MM.1S (cell line): ENCODE measurements around the gene NRIP2.
A peak's percentile ranks its signal among the peaks of the same experiment; 100 is the strongest.

Experiments used
- DNase-seq: peaks from one replicate; pipeline ENCODE4 v3.0.0-alpha.2; 2015
- H2AFZ ChIP-seq: fragments of 300-600 bp; sonication (generic); 2 replicates; pipeline ENCODE4 v1.6.0; 2016; ENCODE audit warnings: antibody characterized with exemption, low read length
- H3F3A ChIP-seq: fragments of 300-600 bp; sonication (generic); 2 replicates; pipeline ENCODE4 v1.6.1; 2016; ENCODE audit warnings: mild to moderate bottlenecking, antibody characterized with exemption, low read length, moderate library complexity, mixed read lengths; ENCODE audit not compliant: insufficient read depth
- H3K27ac ChIP-seq: fragments of 300-600 bp; sonication (generic); 2 replicates; pipeline ENCODE4 v1.5.1; 2016; ENCODE audit warnings: mild to moderate bottlenecking, low read length
- H3K27me3 ChIP-seq: fragments of 300-600 bp; sonication (generic); replicated peaks from 2 replicates; pipeline ENCODE4 v1.6.0; 2016; ENCODE audit warnings: low read length; ENCODE audit not compliant: insufficient read depth
- H3K36me3 ChIP-seq: fragments of 300-600 bp; sonication (generic); replicated peaks from 2 replicates; pipeline ENCODE4 v1.6.1; 2016; ENCODE audit warnings: mild to moderate bottlenecking, low read length, mixed read lengths; ENCODE audit not compliant: insufficient read depth
- H3K4me1 ChIP-seq: fragments of 300-600 bp; sonication (generic); 2 replicates; pipeline ENCODE4 v1.6.1; 2016; ENCODE audit warnings: low read length, mixed read lengths
- H3K4me2 ChIP-seq: fragments of 300-600 bp; sonication (generic); 2 replicates; pipeline ENCODE4 v1.6.0; 2016; ENCODE audit warnings: low read depth, low read length
- H3K4me3 ChIP-seq: fragments of 300-600 bp; sonication (generic); 2 replicates; pipeline ENCODE4 v1.5.1; 2016; ENCODE audit warnings: low read length, mixed read lengths
- H3K79me2 ChIP-seq: fragments of 300-600 bp; sonication (generic); 2 replicates; pipeline ENCODE4 v1.6.1; 2016; ENCODE audit warnings: mixed run types, low read length, mixed read lengths
- H3K9ac ChIP-seq: fragments of 300-600 bp; sonication (generic); 2 replicates; pipeline ENCODE4 v1.6.1; 2016; ENCODE audit warnings: low read length, mixed read lengths
- H3K9me2 ChIP-seq: fragments of 300-600 bp; sonication (generic); replicated peaks from 2 replicates; pipeline ENCODE4 v1.6.1; 2016; ENCODE audit warnings: mild to moderate bottlenecking, low read length, mixed read lengths; ENCODE audit not compliant: insufficient read depth
- H3K9me3 ChIP-seq: fragments of 300-600 bp; sonication (generic); replicated peaks from 2 replicates; pipeline ENCODE4 v1.6.1; 2016; ENCODE audit warnings: mild to moderate bottlenecking, low read length, mixed read lengths; ENCODE audit not compliant: insufficient read depth
- H4K20me1 ChIP-seq: fragments of 300-600 bp; sonication (generic); 2 replicates; pipeline ENCODE4 v1.6.1; 2016; ENCODE audit warnings: mild to moderate bottlenecking, low read length, moderate library complexity, mixed read lengths; ENCODE audit not compliant: insufficient read depth
- CTCF ChIP-seq: fragments of 300-600 bp; sonication (generic); IDR thresholded peaks from 2 replicates; pipeline ENCODE4 v1.5.1; 2016; ENCODE audit warnings: antibody characterized with exemption, low read length, mixed read lengths
- EZH2 ChIP-seq: fragments of 300-600 bp; sonication (generic); optimal IDR thresholded peaks from 2 replicates; pipeline ENCODE3; 2017; ENCODE audit warnings: low read depth, mild to moderate bottlenecking, antibody characterized with exemption, low read length, mixed read lengths
- EZH2phosphoT487 ChIP-seq: fragments of 300-600 bp; sonication (generic); IDR thresholded peaks from 2 replicates; pipeline ENCODE4 v1.6.1; 2018; ENCODE audit warnings: antibody characterized with exemption, low read length

Gene NRIP2

GRCh38 chr12:2854669-2855453 lies 20.0 kb upstream of the NRIP2 start:
- Histone ChIP-seq H3K4me2 (no peak overlapping the region), H3K79me2 (no peaks in the 10 kb centered on the region), H3K4me1 (no peaks in the 10 kb centered on the region), H3F3A (peaks cover 3% of the 10 kb centered on the region; the same call in 1 of the 2 replicates), H2AFZ (no peak overlapping the region), H3K9ac (no peak overlapping the region), H3K36me3 (no peaks in the 10 kb centered on the region), H3K27ac (no peak overlapping the region), H3K4me3 (no peak overlapping the region), H3K27me3 (no peaks in the 10 kb centered on the region), H3K9me3 (no peaks in the 10 kb centered on the region), H3K9me2 (no peaks in the 10 kb centered on the region), H4K20me1 (no peaks in the 10 kb centered on the region)
- TF ChIP-seq EZH2phosphoT487 (no peak), CTCF (no peak), EZH2 (no peak)
- DNase-seq, result no peak

- H4K20me1 ChIP-seq, result no peaks in the 10 kb centered on the region
- H3K36me3 ChIP-seq, result no peaks in the 10 kb centered on the region
- H3K4me2 ChIP-seq, result no peak overlapping the region
- H2AFZ ChIP-seq, result no peak overlapping the region
- H3K4me3 ChIP-seq, result no peak overlapping the region
- peaks cover 3% of the 10 kb centered on the region; the same call in 1 of the 2 replicates for H3F3A ChIP-seq
- no peak for DNase-seq
- no peak overlapping the region for H3K9ac ChIP-seq
- no peaks in the 10 kb centered on the region for H3K9me2 ChIP-seq
- H3K27ac ChIP-seq, result no peak overlapping the region
- TF ChIP-seq EZH2 (no peak), CTCF (peak; percentile 38), EZH2phosphoT487 (no peak)
- H3K4me1 ChIP-seq, result no peaks in the 10 kb centered on the region
- H3K27me3 ChIP-seq, result no peaks in the 10 kb centered on the region
- H3K9me3 ChIP-seq, result no peaks in the 10 kb centered on the region
- H3K79me2 ChIP-seq, result no peaks in the 10 kb centered on the region
Observed at GRCh38 chr12:2853626-2854025, 18.8 kb upstream of the NRIP2 start.

GRCh38 chr12:2851931-2852330 lies 17.1 kb upstream of the NRIP2 start:
- Histone ChIP-seq H3K36me3 (no peaks in the 10 kb centered on the region), H2AFZ (no peak overlapping the region), H3K4me3 (no peak overlapping the region), H3K79me2 (no peaks in the 10 kb centered on the region), H3K27ac (no peak overlapping the region), H3K4me1 (no peaks in the 10 kb centered on the region), H3F3A (no peaks in the 10 kb centered on the region), H3K27me3 (no peaks in the 10 kb centered on the region), H3K9me3 (no peaks in the 10 kb centered on the region), H3K9ac (no peak overlapping the region), H3K4me2 (no peak overlapping the region), H4K20me1 (no peaks in the 10 kb centered on the region), H3K9me2 (no peaks in the 10 kb centered on the region)
- no peak for TF ChIP-seq CTCF
- no peak for TF ChIP-seq EZH2phosphoT487
- no peak for TF ChIP-seq EZH2
- no peak for DNase-seq
